Mesothelial cell of epicardium (in vitro differentiated cells): ENCODE results near the gene MEF2A. TPM values are rescaled to one million over a fixed set of nuclear protein-coding genes. Genes with fewer than 3 reads are reported as not detected.

Source experiments
- DNase-seq, 2 experiments: peaks; one replicate each; pipeline ENCODE4 v3.0.0; 2021; ENCODE audit warnings: low spot score in 2 of 2; ENCODE audit not compliant: unreplicated experiment in 2 of 2
- H3K27ac Mint-ChIP-seq: 2 replicates; pipeline ENCODE4 v1.8.0; 2021; ENCODE audit warnings: mixed read lengths
- H3K27me3 Mint-ChIP-seq: 2 replicates; pipeline ENCODE4 v1.8.0; 2021; ENCODE audit warnings: low read depth, mixed read lengths
- H3K36me3 Mint-ChIP-seq: 2 replicates; pipeline ENCODE4 v1.8.0; 2021; ENCODE audit warnings: mixed read lengths
- H3K4me1 Mint-ChIP-seq: 2 replicates; pipeline ENCODE4 v1.8.0; 2021; ENCODE audit warnings: mixed read lengths
- H3K4me3 Mint-ChIP-seq: 2 replicates; pipeline ENCODE4 v1.8.0; 2021; ENCODE audit warnings: mild to moderate bottlenecking, moderate library complexity, mixed read lengths
- H3K9me3 Mint-ChIP-seq: 2 replicates; pipeline ENCODE4 v1.8.0; 2021; ENCODE audit warnings: mixed read lengths
- total RNA-seq: library from RNA; stranded (reverse); gene quantifications from 3 replicates; pipeline ENCODE4 v1.2.1, GENCODE V29; 2021
- TF ChIP-seq, protein P1 (sequence below): fragments of 200-600 bp; sonication (generic); IDR thresholded peaks from one replicate; pipeline ENCODE4 v1.5.0; 2021; ENCODE audit warnings: antibody characterized with exemption; ENCODE audit not compliant: unreplicated experiment

MEF2A gene
- total RNA-seq, 1 donor from 2014 or later, result 39.1 TPM

GRCh38 chr15:99634576-99634975 lies 68.8 kb downstream of the MEF2A start:
- Mint-ChIP-seq H3K36me3 (peaks cover 45% of the 10 kb centered on the region), H3K27ac (no peak overlapping the region), H3K4me1 (peaks cover 18% of the 10 kb centered on the region), H3K4me3 (no peak overlapping the region), H3K27me3 (no peaks in the 10 kb centered on the region), H3K9me3 (peaks cover 32% of the 10 kb centered on the region)
- TF ChIP-seq, protein P1, sequence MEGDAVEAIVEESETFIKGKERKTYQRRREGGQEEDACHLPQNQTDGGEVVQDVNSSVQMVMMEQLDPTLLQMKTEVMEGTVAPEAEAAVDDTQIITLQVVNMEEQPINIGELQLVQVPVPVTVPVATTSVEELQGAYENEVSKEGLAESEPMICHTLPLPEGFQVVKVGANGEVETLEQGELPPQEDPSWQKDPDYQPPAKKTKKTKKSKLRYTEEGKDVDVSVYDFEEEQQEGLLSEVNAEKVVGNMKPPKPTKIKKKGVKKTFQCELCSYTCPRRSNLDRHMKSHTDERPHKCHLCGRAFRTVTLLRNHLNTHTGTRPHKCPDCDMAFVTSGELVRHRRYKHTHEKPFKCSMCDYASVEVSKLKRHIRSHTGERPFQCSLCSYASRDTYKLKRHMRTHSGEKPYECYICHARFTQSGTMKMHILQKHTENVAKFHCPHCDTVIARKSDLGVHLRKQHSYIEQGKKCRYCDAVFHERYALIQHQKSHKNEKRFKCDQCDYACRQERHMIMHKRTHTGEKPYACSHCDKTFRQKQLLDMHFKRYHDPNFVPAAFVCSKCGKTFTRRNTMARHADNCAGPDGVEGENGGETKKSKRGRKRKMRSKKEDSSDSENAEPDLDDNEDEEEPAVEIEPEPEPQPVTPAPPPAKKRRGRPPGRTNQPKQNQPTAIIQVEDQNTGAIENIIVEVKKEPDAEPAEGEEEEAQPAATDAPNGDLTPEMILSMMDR, result no peak
- no peak for DNase-seq

DNA sequence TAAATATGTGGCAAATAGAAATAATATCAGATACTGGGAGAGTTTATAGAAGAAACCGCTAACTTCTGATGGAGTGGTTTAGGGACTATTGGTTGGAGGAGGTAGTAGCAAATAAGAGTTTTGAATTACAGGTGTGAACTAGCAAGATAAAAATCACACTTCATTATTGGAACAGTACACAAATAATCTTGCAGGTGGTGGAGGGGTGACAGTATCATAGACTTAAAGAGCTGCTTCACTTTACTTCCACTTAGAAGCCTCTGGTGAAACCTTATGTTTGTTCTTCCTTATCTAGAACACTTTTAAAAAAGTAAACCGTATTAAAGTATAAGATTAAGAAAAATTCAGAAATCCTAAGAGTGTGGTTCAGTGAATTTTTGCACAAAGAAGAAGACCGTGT lies 69.4 kb downstream of the MEF2A start:
- TF ChIP-seq, protein P1, result no peak
- Mint-ChIP-seq H3K27me3 (no peaks in the 10 kb centered on the region), H3K27ac (no peak overlapping the region), H3K4me3 (no peak overlapping the region), H3K36me3 (peaks cover 42% of the 10 kb centered on the region), H3K9me3 (peaks cover 28% of the 10 kb centered on the region), H3K4me1 (peaks cover 18% of the 10 kb centered on the region)
- no peak for DNase-seq

GRCh38 chr15:99635794-99636193 lies 70.0 kb downstream of the MEF2A start:
- DNase-seq, result no peak
- Mint-ChIP-seq H3K27ac (no peak overlapping the region), H3K4me3 (no peak overlapping the region), H3K9me3 (peaks cover 23% of the 10 kb centered on the region), H3K27me3 (no peaks in the 10 kb centered on the region), H3K36me3 (peaks cover 42% of the 10 kb centered on the region), H3K4me1 (peaks cover 15% of the 10 kb centered on the region)
- TF ChIP-seq, protein P1, result no peak

- Mint-ChIP-seq H3K4me1 (no peaks in the 10 kb centered on the region), H3K4me3 (no peak overlapping the region), H3K36me3 (peaks cover 38% of the 10 kb centered on the region), H3K27ac (no peak overlapping the region), H3K27me3 (no peaks in the 10 kb centered on the region), H3K9me3 (peaks cover 10% of the 10 kb centered on the region)
- no peak for DNase-seq
- TF ChIP-seq, protein P1, result no peak
Measured at GRCh38 chr15:99644913-99645542, 79.2 kb downstream of the MEF2A start.

- Mint-ChIP-seq H3K36me3 (peaks cover 38% of the 10 kb centered on the region), H3K27me3 (no peaks in the 10 kb centered on the region), H3K27ac (no peak overlapping the region), H3K9me3 (peaks cover 10% of the 10 kb centered on the region), H3K4me1 (no peaks in the 10 kb centered on the region), H3K4me3 (no peak overlapping the region)
- TF ChIP-seq, protein P1, result no peak
- no peak for DNase-seq
Measured at GRCh38 chr15:99645543-99645935, 79.8 kb downstream of the MEF2A start.
